Activated CD4-positive, alpha-beta memory T cell treated with anti-CD3 and anti-CD28 coated beads for 36 hours (primary cell): ENCODE measurements around the gene CPT1B. TPM values are rescaled to one million over a fixed set of nuclear protein-coding genes. Genes with fewer than 3 reads are reported as not detected.
"Not testable (repeated sequence)": the region's sequence is repeated elsewhere in the genome, so short reads cannot be mapped to it uniquely, and the experiment has no call there.

Source experiments
- CTCF ChIA-PET: fragments of 350-600 bp; sonication (Branson Sonifier 250); formaldehyde crosslinking; loops from one replicate; lab custom pipeline; 2021; ENCODE audit warnings: antibody characterized with exemption, inconsistent platforms; lab: Charles Lee
- POLR2A ChIA-PET: fragments of 350-600 bp; sonication (Branson Sonifier 250); formaldehyde crosslinking; loops from one replicate; lab custom pipeline; 2021; ENCODE audit warnings: antibody characterized with exemption; lab: Charles Lee
- DNase-seq: peaks from one replicate; pipeline ENCODE4 v3.0.0-alpha.2; 2020
- H3K27ac Mint-ChIP-seq: one replicate; pipeline ENCODE4 v1.8.0; 2021; ENCODE audit warnings: mixed read lengths
- H3K27me3 Mint-ChIP-seq: one replicate; pipeline ENCODE4 v1.8.0; 2021; ENCODE audit warnings: mixed read lengths
- H3K36me3 Mint-ChIP-seq: one replicate; pipeline ENCODE4 v1.8.0; 2021; ENCODE audit warnings: mixed read lengths
- H3K4me1 Mint-ChIP-seq: one replicate; pipeline ENCODE4 v1.8.0; 2021; ENCODE audit warnings: low read depth, mixed read lengths
- H3K4me3 Mint-ChIP-seq: one replicate; pipeline ENCODE4 v1.8.0; 2021; ENCODE audit warnings: mild to moderate bottlenecking, mixed read lengths
- H3K9me3 Mint-ChIP-seq: one replicate; pipeline ENCODE4 v1.8.0; 2021; ENCODE audit warnings: mixed read lengths
- intact Hi-C: fragments of 100-400 bp; cut with micrococcal nuclease; formaldehyde crosslinking; loops from one replicate; pipeline ENCODE4 v1.15.1; 2023
- total RNA-seq, 2 experiments: library from RNA; stranded (reverse); gene quantifications; one replicate each; pipeline ENCODE4 v1.2.3, GENCODE V29; 2021

CPT1B gene
- total RNA-seq, 2 experiments from 2014 or later = 33.3 to 36.9 TPM

DNA sequence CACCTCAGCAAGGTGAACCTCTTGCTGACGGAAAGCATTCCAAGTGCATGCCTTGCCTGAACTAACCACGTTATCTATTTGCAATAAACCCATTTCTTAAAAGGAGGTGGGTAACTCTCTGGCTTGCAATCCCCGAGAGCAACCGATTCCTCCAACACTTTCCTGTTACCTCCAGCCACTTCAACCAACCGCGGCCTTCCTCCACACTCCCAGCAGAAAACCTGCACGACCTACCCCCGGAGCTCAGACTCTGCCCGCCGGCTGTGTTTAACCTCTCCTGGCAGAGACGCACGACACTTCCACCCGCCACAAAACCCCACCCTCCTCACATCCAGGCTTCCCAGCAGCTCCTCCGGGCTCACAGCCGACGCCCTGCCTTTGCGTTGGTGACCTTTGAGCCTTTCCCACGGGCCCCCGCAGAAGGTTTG is 53.5 kb downstream of the CPT1B start:
- Mint-ChIP-seq H3K36me3 (peaks cover 38% of the 10 kb centered on the region), H3K27me3 (no peaks in the 10 kb centered on the region), H3K9me3 (no peaks in the 10 kb centered on the region), H3K27ac (peak overlapping the region; percentile 79), H3K4me3 (peak overlapping the region; percentile 83), H3K4me1 (peaks cover 42% of the 10 kb centered on the region)
- CTCF ChIA-PET = interaction anchor here (0.6 to 6.5 kb wide), 13 partner anchors 10 to 306 kb away, joined by 3 to 102 read pairs (median 17); partner anchors contain the start of genes CHKB, LMF2, NCAPH2 and SYCE3
- intact Hi-C loops = loop anchor here (1.0 to 5.0 kb wide), 5 partner anchors 14 to 332 kb away; partner anchors contain the start of genes NCAPH2 and SYCE3
- DNase-seq = no peak
- POLR2A ChIA-PET = interaction anchor here (0.8 to 6.7 kb wide), 10 partner anchors 10 to 96 kb away, joined by 4 to 139 read pairs (median 20); partner anchors contain the start of genes ADM2, KLHDC7B, LMF2 and NCAPH2

DNA sequence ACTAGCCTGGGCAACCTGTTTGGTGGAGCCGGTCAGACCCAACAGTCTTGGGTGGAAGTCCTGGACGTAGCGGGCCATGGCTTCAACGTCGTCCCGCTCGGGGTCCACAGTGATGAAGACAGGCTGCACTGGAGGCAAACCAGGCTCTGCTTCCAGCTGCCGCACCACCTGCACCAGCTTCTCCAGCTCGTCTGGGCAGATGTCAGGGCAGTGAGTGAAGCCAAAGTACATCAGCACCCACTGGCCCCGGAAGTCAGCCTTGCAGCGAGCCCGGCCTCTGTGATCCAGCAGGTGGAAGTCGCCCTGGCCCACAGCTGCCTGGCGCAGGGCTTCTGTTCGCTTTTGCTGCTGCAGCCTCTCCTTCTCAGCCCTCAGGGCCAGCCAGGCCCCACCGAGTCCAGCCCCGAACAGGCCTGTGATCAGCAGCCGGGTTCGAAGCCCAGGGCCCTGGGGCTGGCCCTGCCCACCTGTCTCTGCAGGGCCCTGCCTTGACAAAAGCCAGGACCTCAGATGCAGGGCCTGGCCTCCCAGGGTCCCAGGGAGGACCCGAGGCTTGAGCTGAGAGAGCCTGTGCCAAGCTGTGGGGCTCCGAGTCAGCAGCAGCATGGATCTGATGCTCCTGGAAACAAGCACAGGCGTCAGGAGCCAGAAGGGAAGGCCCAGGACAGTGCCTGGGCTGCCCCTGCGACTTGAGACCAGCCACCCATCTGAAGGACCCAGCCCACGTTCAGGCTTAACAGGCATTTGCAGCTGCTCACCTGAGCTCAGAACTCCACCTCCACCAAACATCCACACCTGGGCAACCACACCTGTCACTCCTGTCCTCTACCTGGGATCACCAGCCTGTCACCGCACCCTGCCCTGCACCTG is 54.2 kb downstream of the CPT1B start:
- Mint-ChIP-seq H3K4me3 (peak overlapping the region; percentile 83), H3K4me1 (peaks cover 38% of the 10 kb centered on the region), H3K36me3 (peaks cover 42% of the 10 kb centered on the region), H3K27ac (peak overlapping the region; percentile 79), H3K27me3 (no peaks in the 10 kb centered on the region), H3K9me3 (no peaks in the 10 kb centered on the region)
- CTCF ChIA-PET = interaction anchor here (0.6 to 6.5 kb wide), 10 partner anchors 15 to 96 kb away, joined by 3 to 102 read pairs (median 18); partner anchors contain the start of genes CHKB, LMF2, NCAPH2 and SYCE3
- POLR2A ChIA-PET = interaction anchor here (1.5 to 6.7 kb wide), 5 partner anchors 10 to 79 kb away, joined by 6 to 139 read pairs (median 71); partner anchors contain the start of genes KLHDC7B, LMF2 and NCAPH2
- intact Hi-C loops = loop anchor here (2.0 kb wide), 1 partner anchor 15 kb away; no protein-coding TSS in a partner anchor
- DNase-seq = no peak

DNA sequence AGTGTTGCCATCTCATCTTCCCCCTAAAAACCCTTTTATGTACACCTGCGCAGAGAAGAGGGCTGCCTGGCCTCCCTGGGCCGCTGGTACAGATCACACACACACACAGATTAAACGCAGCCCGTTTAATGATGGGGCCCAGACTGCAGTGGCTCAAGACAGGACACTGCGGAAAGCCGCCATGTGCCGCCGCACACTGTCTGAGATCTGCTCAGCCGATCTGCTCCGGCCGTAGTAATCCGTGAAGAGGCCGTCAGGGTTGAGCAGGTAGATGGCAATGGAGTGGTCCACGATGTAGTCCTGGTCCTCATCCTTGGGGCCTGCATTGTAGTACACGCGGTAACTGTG is 54.8 kb downstream of the CPT1B start:
- ChIA-PET POLR2A (interaction anchor here (1.4 to 3.9 kb wide), 2 partner anchors 14 to 15 kb away, joined by 9 to 101 read pairs; partner anchors contain the start of genes LMF2 and NCAPH2), CTCF (interaction anchor here (0.6 to 1.8 kb wide), 2 partner anchors 25 to 97 kb away, joined by 4 read pairs; no protein-coding TSS in a partner anchor)
- DNase-seq = no peak
- intact Hi-C loops = no loop called here
- peaks cover 37% of the 10 kb centered on the region for H3K36me3 Mint-ChIP-seq
- no peaks in the 10 kb centered on the region for H3K27me3 Mint-ChIP-seq
- peaks cover 32% of the 10 kb centered on the region for H3K4me1 Mint-ChIP-seq
- peak overlapping the region; percentile 2 for H3K4me3 Mint-ChIP-seq
- no peak overlapping the region for H3K27ac Mint-ChIP-seq
- no peaks in the 10 kb centered on the region for H3K9me3 Mint-ChIP-seq

DNA sequence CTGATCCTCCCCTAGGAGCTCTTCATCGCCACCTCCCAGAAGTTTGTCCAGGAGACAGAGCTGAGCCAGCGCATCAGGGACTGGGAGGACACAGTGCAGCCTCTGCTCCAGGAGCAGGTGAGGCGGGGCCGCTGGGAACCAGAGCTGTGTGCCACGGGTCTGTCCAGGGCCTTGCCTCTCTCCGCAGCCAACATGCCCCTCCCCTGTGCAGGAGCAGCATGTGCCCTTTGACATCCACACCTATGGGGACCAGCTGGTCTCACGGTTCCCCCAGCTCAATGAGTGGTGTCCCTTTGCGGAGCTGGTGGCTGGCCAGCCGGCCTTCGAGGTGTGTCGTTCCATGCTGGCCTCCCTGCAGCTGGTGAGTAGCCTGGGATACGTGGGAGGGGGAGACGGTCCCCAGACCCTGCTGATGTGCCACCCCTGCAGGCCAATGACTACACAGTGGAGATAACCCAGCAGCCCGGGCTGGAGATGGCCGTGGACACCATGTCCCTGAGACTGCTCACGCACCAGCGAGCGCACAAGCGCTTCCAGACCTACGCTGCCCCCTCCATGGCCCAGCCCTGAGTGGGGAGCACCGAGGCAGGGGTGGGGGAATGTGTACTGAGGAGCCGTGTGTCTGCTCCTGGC is 55.3 kb downstream of the CPT1B start:
- Mint-ChIP-seq H3K36me3 (peaks cover 33% of the 10 kb centered on the region), H3K4me1 (peaks cover 28% of the 10 kb centered on the region), H3K27ac (no peak overlapping the region), H3K9me3 (no peaks in the 10 kb centered on the region), H3K27me3 (no peaks in the 10 kb centered on the region), H3K4me3 (peak overlapping the region; percentile 2)
- CTCF ChIA-PET = interaction anchor here (0.6 to 1.9 kb wide), 4 partner anchors 10 to 97 kb away, joined by 3 to 5 read pairs (median 4); partner anchors contain the start of gene SYCE3
- POLR2A ChIA-PET = interaction anchor here (0.7 to 1.4 kb wide), 2 partner anchors 12 to 15 kb away, joined by 6 to 9 read pairs; partner anchors contain the start of genes LMF2 and NCAPH2
- no peak for DNase-seq
- intact Hi-C loops = no loop called here

DNA sequence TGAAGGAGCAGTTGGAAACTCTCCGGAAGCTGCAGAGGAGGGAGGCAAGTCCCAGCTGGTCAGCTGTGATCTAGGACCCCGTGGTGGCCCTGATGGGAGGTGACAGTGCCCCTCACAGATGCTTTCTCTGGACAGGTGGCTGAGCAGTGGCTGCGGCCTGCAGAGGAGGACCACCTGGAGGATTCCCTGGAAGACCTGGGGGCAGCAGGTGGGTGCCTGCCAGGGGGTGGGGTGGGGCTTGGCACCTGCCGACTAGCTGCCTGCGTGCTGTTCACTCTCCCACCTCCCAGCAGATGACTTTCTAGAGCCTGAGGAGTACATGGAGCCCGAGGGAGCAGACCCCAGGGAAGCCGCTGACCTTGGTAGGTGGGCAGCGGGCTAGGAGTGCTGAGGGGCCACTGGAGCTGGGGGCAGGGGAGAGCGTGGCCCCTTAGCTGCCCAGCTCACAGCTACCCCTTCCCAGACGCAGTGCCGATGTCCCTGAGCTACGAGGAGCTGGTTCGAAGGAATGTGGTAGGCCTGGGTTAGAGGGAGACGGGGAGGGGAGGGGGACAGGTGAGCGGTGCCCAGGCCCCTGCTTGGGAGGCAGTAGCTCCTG is 55.9 kb downstream of the CPT1B start:
- H3K27me3 Mint-ChIP-seq = no peaks in the 10 kb centered on the region
- H3K9me3 Mint-ChIP-seq = no peaks in the 10 kb centered on the region
- POLR2A ChIA-PET = interaction anchor here (0.7 to 1.4 kb wide), 2 partner anchors 12 to 14 kb away, joined by 6 to 9 read pairs; partner anchors contain the start of genes LMF2 and NCAPH2
- CTCF ChIA-PET = interaction anchor here (1.1 to 1.9 kb wide), 3 partner anchors 10 to 41 kb away, joined by 3 to 5 read pairs (median 4); partner anchors contain the start of gene SYCE3
- H3K27ac Mint-ChIP-seq = no peak overlapping the region
- peaks cover 22% of the 10 kb centered on the region for H3K4me1 Mint-ChIP-seq
- intact Hi-C loops = no loop called here
- H3K4me3 Mint-ChIP-seq = no peak overlapping the region
- DNase-seq = no peak
- peaks cover 30% of the 10 kb centered on the region for H3K36me3 Mint-ChIP-seq

DNA sequence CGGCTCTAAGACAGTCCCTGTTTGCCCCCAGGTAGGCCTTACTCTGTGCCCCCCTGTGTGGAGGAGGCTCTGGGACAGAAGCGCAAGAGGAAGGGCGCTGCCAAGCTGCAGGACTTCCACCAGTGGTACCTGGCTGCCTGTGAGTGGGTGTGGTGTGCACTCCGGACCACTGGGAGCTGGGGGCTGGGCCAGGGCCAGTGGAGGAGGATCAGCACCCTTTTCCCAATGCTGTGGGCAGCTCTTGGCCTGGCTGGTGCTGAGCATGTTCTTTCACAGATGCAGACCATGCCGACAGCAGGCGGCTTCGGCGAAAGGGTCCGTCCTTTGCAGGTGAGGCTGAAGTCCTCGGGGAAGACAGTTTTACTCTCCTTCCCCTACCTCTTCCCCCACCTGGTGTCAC is 56.5 kb downstream of the CPT1B start:
- Mint-ChIP-seq H3K9me3 (no peaks in the 10 kb centered on the region), H3K27me3 (no peaks in the 10 kb centered on the region), H3K4me3 (no peak overlapping the region), H3K36me3 (peaks cover 24% of the 10 kb centered on the region), H3K4me1 (peaks cover 16% of the 10 kb centered on the region), H3K27ac (no peak overlapping the region)
- no peak for DNase-seq
- intact Hi-C loops = no loop called here
- POLR2A ChIA-PET = interaction anchor here (0.8 kb wide), 1 partner anchor 10 kb away, joined by 3 read pairs; no protein-coding TSS in a partner anchor
- CTCF ChIA-PET = interaction anchor here (1.9 kb wide), 1 partner anchor 41 kb away, joined by 5 read pairs; the partner anchor contains the start of gene SYCE3

DNA sequence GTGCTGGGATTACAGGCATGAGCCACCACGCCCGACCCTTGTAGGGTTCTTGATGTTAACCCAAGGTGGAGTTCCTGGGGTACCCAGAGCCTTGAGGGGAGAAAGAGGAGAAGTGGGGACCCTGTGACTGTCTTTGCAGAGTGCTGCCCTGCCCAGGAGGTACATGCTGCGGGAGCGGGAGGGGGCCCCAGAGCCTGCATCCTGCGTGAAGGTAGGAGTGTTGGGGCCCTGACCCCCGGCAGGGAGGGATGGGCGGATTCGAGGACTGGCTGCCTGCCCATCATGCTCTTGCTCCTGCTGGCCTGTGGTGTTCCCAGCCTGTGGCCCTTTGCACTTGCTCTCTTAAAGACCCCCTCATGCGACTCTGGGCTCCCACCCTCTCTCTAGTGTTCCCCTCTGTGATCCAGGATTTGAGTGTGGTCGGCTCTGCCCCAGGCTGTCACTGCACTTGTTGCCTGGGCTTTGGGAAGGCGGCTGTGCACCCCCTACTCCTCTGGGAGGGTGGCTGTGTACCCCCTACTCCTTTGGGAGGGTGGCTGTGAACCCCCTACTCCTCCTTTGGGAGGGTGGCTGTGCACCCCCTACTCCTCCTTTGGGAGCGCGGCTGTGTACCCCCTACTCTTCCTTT is 57.3 kb downstream of the CPT1B start:
- Mint-ChIP-seq H3K27me3 (no peaks in the 10 kb centered on the region), H3K4me3 (no peak overlapping the region), H3K4me1 (peaks cover 16% of the 10 kb centered on the region), H3K27ac (no peak overlapping the region), H3K9me3 (no peaks in the 10 kb centered on the region), H3K36me3 (peaks cover 28% of the 10 kb centered on the region)
- ChIA-PET POLR2A (interaction anchor here (0.8 kb wide), 1 partner anchor 9 kb away, joined by 3 read pairs; no protein-coding TSS in a partner anchor), CTCF (interaction anchor here (1.9 kb wide), 1 partner anchor 42 kb away, joined by 5 read pairs; the partner anchor contains the start of gene SYCE3)
- no peak for DNase-seq
- intact Hi-C loops = no loop called here

DNA sequence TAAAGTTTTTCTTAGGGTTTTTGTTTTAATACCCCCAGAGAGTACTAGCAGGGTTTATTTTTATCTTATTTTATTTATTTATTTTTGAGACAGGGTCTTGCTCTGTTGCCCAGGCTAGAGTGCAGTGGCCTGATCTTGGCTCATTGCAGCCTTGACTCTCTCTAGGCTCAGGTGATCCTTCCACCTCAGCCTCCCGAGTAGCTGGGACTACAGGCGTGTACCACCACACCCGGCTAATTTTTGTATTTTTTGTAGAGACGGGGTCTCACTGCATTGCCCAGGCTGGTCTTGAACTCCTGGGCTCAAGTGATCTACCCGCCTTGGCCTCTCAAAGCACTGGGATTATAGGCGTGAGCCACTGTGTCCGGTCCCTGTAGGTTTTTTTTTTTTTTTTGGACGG is 58.0 kb downstream of the CPT1B start:
- H3K27me3 Mint-ChIP-seq, POLR2A ChIA-PET, H3K27ac Mint-ChIP-seq, H3K9me3 Mint-ChIP-seq, DNase-seq, intact Hi-C loops, H3K4me3 Mint-ChIP-seq: not testable (repeated sequence)
- Mint-ChIP-seq H3K4me1 (peaks cover 20% of the 10 kb centered on the region), H3K36me3 (peaks cover 31% of the 10 kb centered on the region)
- CTCF ChIA-PET = interaction anchor here (1.3 kb wide), 1 partner anchor 101 kb away, joined by 3 read pairs; no protein-coding TSS in a partner anchor

DNA sequence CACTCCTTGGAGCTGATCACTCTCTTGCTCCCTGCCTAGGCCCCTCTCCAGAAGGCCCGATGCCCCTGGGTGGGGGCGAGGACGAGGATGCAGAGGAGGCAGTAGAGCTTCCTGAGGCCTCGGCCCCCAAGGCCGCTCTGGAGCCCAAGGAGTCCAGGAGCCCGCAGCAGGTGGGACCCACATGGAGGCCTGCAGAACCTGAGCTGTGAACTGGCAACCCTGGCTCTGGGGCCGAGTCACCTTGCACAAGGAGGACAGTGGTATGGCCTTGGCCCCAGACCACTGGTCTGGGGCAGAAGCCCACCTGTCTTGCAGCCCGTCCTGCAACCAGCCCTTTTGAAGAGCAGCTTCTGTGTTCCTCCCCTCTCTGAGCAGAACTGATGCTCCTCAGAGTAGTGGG is 59.1 kb downstream of the CPT1B start:
- POLR2A ChIA-PET = no interaction called here
- intact Hi-C loops = no loop called here
- H3K36me3 Mint-ChIP-seq = peaks cover 32% of the 10 kb centered on the region
- DNase-seq = no peak
- no peaks in the 10 kb centered on the region for H3K9me3 Mint-ChIP-seq
- H3K4me3 Mint-ChIP-seq = no peak overlapping the region
- H3K27ac Mint-ChIP-seq = no peak overlapping the region
- H3K4me1 Mint-ChIP-seq = peaks cover 20% of the 10 kb centered on the region
- CTCF ChIA-PET = interaction anchor here (1.3 kb wide), 1 partner anchor 102 kb away, joined by 3 read pairs; no protein-coding TSS in a partner anchor
- no peaks in the 10 kb centered on the region for H3K27me3 Mint-ChIP-seq
